IMR-90 (cell line): ENCODE results near the gene VAV3. TPM values are rescaled to one million over a fixed set of nuclear protein-coding genes. Genes with fewer than 3 reads are reported as not detected.

Experiments used
- ATAC-seq: fragments of 200-7000 bp; cut with Tn5 transposase; 2 replicates; pipeline ENCODE4 v1.9.1; 2020; ENCODE audit warnings: low read depth, mild to moderate bottlenecking, moderate library complexity
- BruUV-seq: library from RNA; stranded (reverse); fragments of 400-500 nt; replicated peaks from 2 replicates; lab custom pipeline; 2021; lab: Mats Ljungman, UMichigan
- CTCF ChIA-PET: fragments of 300-600 bp; formaldehyde crosslinking; extraction: SDS; loops from one replicate; lab custom pipeline; 2021; ENCODE audit warnings: antibody characterized with exemption; lab: Yijun Ruan, JAX
- POLR2A ChIA-PET: fragments of 300-600 bp; sonication (Branson Sonifier 250); formaldehyde crosslinking; loops from one replicate; lab custom pipeline; 2022; ENCODE audit warnings: antibody characterized with exemption; ENCODE audit not compliant: unreplicated experiment; lab: Charles Lee
- DNase-seq: peaks from one replicate; pipeline ENCODE4 v3.0.0; 2013
- H2AFZ ChIP-seq: replicated peaks from 2 replicates; pipeline ENCODE3; 2013; ENCODE audit warnings: low read length, mild to moderate bottlenecking; ENCODE audit not compliant: poor library complexity
- H2AK5ac ChIP-seq: 2 replicates; pipeline ENCODE4 v1.6.1; 2013; ENCODE audit warnings: low read depth, low read length, inconsistent platforms
- H2AK9ac ChIP-seq: replicated peaks from 2 replicates; pipeline ENCODE3; 2013; ENCODE audit warnings: mild to moderate bottlenecking, low read depth, low read length, moderate library complexity; ENCODE audit not compliant: poor library complexity
- H2BK120ac ChIP-seq: 2 replicates; pipeline ENCODE4 v1.6.1; 2013; ENCODE audit warnings: low read depth, low read length, inconsistent platforms
- H2BK15ac ChIP-seq: 3 replicates; pipeline ENCODE4 v1.6.1; 2013; ENCODE audit warnings: low read depth, low read length, inconsistent platforms
- H2BK20ac ChIP-seq: 2 replicates; pipeline ENCODE4 v1.6.1; 2013; ENCODE audit warnings: low read depth, mild to moderate bottlenecking, inconsistent platforms, low read length, moderate library complexity
- H2BK5ac ChIP-seq: 2 replicates; pipeline ENCODE4 v1.6.1; 2013; ENCODE audit warnings: mild to moderate bottlenecking, low read depth, low read length, inconsistent platforms; ENCODE audit not compliant: poor library complexity, severe bottlenecking
- H3K14ac ChIP-seq: replicated peaks from 2 replicates; pipeline ENCODE4 v1.6.1; 2013; ENCODE audit warnings: low read depth, low read length, inconsistent platforms
- H3K18ac ChIP-seq: 2 replicates; pipeline ENCODE4 v1.6.1; 2013; ENCODE audit warnings: low read depth, low read length, control low read depth
- H3K23ac ChIP-seq: 2 replicates; pipeline ENCODE4 v1.6.1; 2013; ENCODE audit warnings: low read depth, low read length, inconsistent platforms
- H3K27ac ChIP-seq: 2 replicates; pipeline ENCODE4 v1.5.1; 2013; ENCODE audit warnings: mild to moderate bottlenecking, control low read depth, low read length; ENCODE audit not compliant: insufficient read depth
- H3K27me3 ChIP-seq: 2 replicates; pipeline ENCODE4 v1.6.1; 2013; ENCODE audit warnings: low read length; ENCODE audit not compliant: control insufficient read depth, insufficient read depth
- H3K36me3 ChIP-seq: 2 replicates; pipeline ENCODE4 v1.6.1; 2013; ENCODE audit warnings: low read length, mixed read lengths; ENCODE audit not compliant: control insufficient read depth, insufficient read depth
- H3K4ac ChIP-seq: 2 replicates; pipeline ENCODE4 v1.6.1; 2013; ENCODE audit warnings: low read depth, low read length, inconsistent platforms
- H3K4me1 ChIP-seq: 2 replicates; pipeline ENCODE4 v1.6.1; 2013; ENCODE audit warnings: low read length, mixed read lengths; ENCODE audit not compliant: control insufficient read depth, insufficient read depth
- H3K4me2 ChIP-seq: 2 replicates; pipeline ENCODE4 v1.6.1; 2013; ENCODE audit warnings: low read depth, mild to moderate bottlenecking, control low read depth, low read length, moderate library complexity
- H3K4me3 ChIP-seq: 2 replicates; pipeline ENCODE4 v1.5.1; 2013; ENCODE audit warnings: low read depth, mild to moderate bottlenecking, control low read depth, low read length, moderate library complexity; ENCODE audit not compliant: insufficient read depth
- H3K56ac ChIP-seq: 2 replicates; pipeline ENCODE4 v1.6.1; 2013; ENCODE audit warnings: low read length, inconsistent platforms; ENCODE audit not compliant: insufficient read depth; ENCODE audit errors: extremely low read depth
- H3K79me1 ChIP-seq, 2 experiments: 2 replicates each; pipeline ENCODE4 v1.6.1; 2013; ENCODE audit warnings: low read length in 2 of 2, inconsistent platforms in 1 of 2, low read depth in 1 of 2
- H3K9ac ChIP-seq: 2 replicates; pipeline ENCODE4 v1.6.1; 2013; ENCODE audit warnings: low read depth, low read length, control low read depth
- H3K9me1 ChIP-seq: 2 replicates; pipeline ENCODE4 v1.6.1; 2013; ENCODE audit warnings: low read length, inconsistent platforms; ENCODE audit not compliant: insufficient read depth
- H3K9me3 ChIP-seq: 2 replicates; pipeline ENCODE4 v1.6.1; 2013; ENCODE audit warnings: low read length; ENCODE audit not compliant: control insufficient read depth, insufficient read depth
- H4K20me1 ChIP-seq: 2 replicates; pipeline ENCODE4 v1.6.1; 2013; ENCODE audit warnings: low read length, inconsistent platforms; ENCODE audit not compliant: insufficient read depth
- H4K5ac ChIP-seq: 2 replicates; pipeline ENCODE4 v1.6.1; 2013; ENCODE audit warnings: mild to moderate bottlenecking, low read depth, low read length, control low read depth
- H4K8ac ChIP-seq, 2 experiments: 2 replicates each; pipeline ENCODE4 v1.6.1; 2013; ENCODE audit warnings: low read depth in 2 of 2, low read length in 2 of 2, control low read depth in 1 of 2, inconsistent platforms in 1 of 2
- H4K91ac ChIP-seq: 2 replicates; pipeline ENCODE4 v1.6.1; 2013; ENCODE audit warnings: low read depth, low read length, inconsistent platforms; ENCODE audit not compliant: insufficient read depth
- BHLHE40 ChIP-seq: fragments of 150-350 bp; IDR thresholded peaks from 2 replicates; pipeline ENCODE4 v1.6.1; 2016; ENCODE audit warnings: mild to moderate bottlenecking, low read depth, low read length
- CEBPB ChIP-seq: IDR thresholded peaks from 2 replicates; pipeline ENCODE4 v1.6.1; 2012; ENCODE audit warnings: low read depth, low read length, improper control_type of control experiment
- CHD1 ChIP-seq: IDR thresholded peaks from 2 replicates; pipeline ENCODE4 v1.6.1; 2012; ENCODE audit warnings: low read depth, low read length, improper control_type of control experiment
- CTCF ChIP-seq: conservative IDR thresholded peaks from 2 replicates; pipeline ENCODE4 v1.5.1; 2012; ENCODE audit warnings: mild to moderate bottlenecking, low read depth, low read length, improper control_type of control experiment
- ELK1 ChIP-seq: fragments of 150-350 bp; IDR thresholded peaks from 2 replicates; pipeline ENCODE4 v1.6.1; 2016; ENCODE audit warnings: low read depth, mild to moderate bottlenecking, low read length, moderate library complexity, borderline replicate concordance
- FOS ChIP-seq: fragments of 150-350 bp; IDR thresholded peaks from 2 replicates; pipeline ENCODE4 v1.6.1; 2016; ENCODE audit warnings: low read depth, low read length
- MAFK ChIP-seq: IDR thresholded peaks from 2 replicates; pipeline ENCODE4 v1.6.1; 2012; ENCODE audit warnings: low read depth, low read length, improper control_type of control experiment
- MXI1 ChIP-seq: IDR thresholded peaks from 2 replicates; pipeline ENCODE4 v1.6.1; 2012; ENCODE audit warnings: low read depth, mild to moderate bottlenecking, low read length, moderate library complexity, borderline replicate concordance
- NFE2L2 ChIP-seq: fragments of 150-350 bp; IDR thresholded peaks from 2 replicates; pipeline ENCODE4 v1.6.1; 2016; ENCODE audit warnings: low read depth, mild to moderate bottlenecking, low read length
- POLR2A ChIP-seq: IDR thresholded peaks from 2 replicates; pipeline ENCODE4 v1.6.1; 2012; ENCODE audit warnings: mild to moderate bottlenecking, low read depth, low read length
- RAD21 ChIP-seq: IDR thresholded peaks from 2 replicates; pipeline ENCODE4 v1.6.1; 2012; ENCODE audit warnings: low read length, improper control_type of control experiment
- RCOR1 ChIP-seq: IDR thresholded peaks from 2 replicates; pipeline ENCODE4 v1.6.1; 2012; ENCODE audit warnings: mild to moderate bottlenecking, low read length, improper control_type of control experiment; ENCODE audit not compliant: insufficient replicate concordance
- RFX5 ChIP-seq: IDR thresholded peaks from 2 replicates; pipeline ENCODE4 v1.8.0; 2012; ENCODE audit warnings: low read depth, mild to moderate bottlenecking, low read length, moderate library complexity
- SMC3 ChIP-seq: fragments of 150-350 bp; IDR thresholded peaks from 2 replicates; pipeline ENCODE4 v1.6.1; 2016; ENCODE audit warnings: low read depth, mild to moderate bottlenecking, antibody characterized with exemption, low read length, moderate library complexity
- USF2 ChIP-seq: fragments of 150-350 bp; IDR thresholded peaks from 2 replicates; pipeline ENCODE4 v1.6.1; 2017; ENCODE audit warnings: mild to moderate bottlenecking, antibody characterized with exemption, low read length, low read depth
- dilution Hi-C: fragments of 300-500 bp; cut with HindIII; formaldehyde crosslinking; loops from one replicate; pipeline ENCODE4 v1.14.3; 2018; ENCODE audit warnings: low sequenced_read_pairs; ENCODE audit not compliant: unreplicated experiment
- in situ Hi-C: fragments of 300-500 bp; cut with MboI; formaldehyde crosslinking; loops from 3 replicates; pipeline ENCODE4 v1.14.3; 2019; ENCODE audit warnings: low sequenced_read_pairs, inconsistent platforms, mixed read lengths
- intact Hi-C: fragments of 100-400 bp; cut with micrococcal nuclease; formaldehyde crosslinking; loops from 2 replicates; pipeline ENCODE4 v1.10.0; 2022
- polyA plus RNA-seq, 3 experiments: library from polyadenylated mRNA; depleted of rRNA; stranded (reverse); fragments of >200 nt; gene quantifications; 2 replicates each; pipeline ENCODE4 v1.2.3, GENCODE V29; 2012; ENCODE audit warnings: low replicate concordance in 1 of 3
- total RNA-seq: library from RNA; depleted of rRNA; stranded (reverse); fragments of >200 nt; gene quantifications from 2 replicates; pipeline ENCODE4 v1.2.3, GENCODE V29; 2012

Gene VAV3
- total and polyA plus RNA-seq, 2 of the 4 experiments (the other 2 are of a cell fraction), result 0.12 to 0.18 TPM

GRCh38 chr1:107710005-107710404 is 255.0 kb downstream of the VAV3 start:
- CTCF ChIA-PET, result no interaction called here
- Histone ChIP-seq H2BK120ac (no peak overlapping the region), H2BK15ac (no peak overlapping the region), H3K4me1 (no peaks in the 10 kb centered on the region), H4K91ac (no peak overlapping the region), H3K56ac (no peak overlapping the region), H3K79me1 (no peaks in the 10 kb centered on the region), H3K18ac (no peak overlapping the region), H2AK5ac (no peak overlapping the region), H3K36me3 (no peaks in the 10 kb centered on the region), H4K20me1 (no peaks in the 10 kb centered on the region), H3K9me3 (no peaks in the 10 kb centered on the region), H2BK5ac (no peak overlapping the region), H4K5ac (no peak overlapping the region), H2AFZ (no peak overlapping the region), H3K9ac (no peak overlapping the region), H2BK20ac (no peak overlapping the region), H3K4me2 (no peak overlapping the region), H3K27me3 (no peaks in the 10 kb centered on the region), H3K27ac (no peak overlapping the region), H2AK9ac (no peak overlapping the region), H3K9me1 (no peaks in the 10 kb centered on the region), H3K4me3 (no peak overlapping the region), H4K8ac (no peak overlapping the region), H3K14ac (no peak overlapping the region), H3K4ac (no peak overlapping the region), H3K23ac (no peak overlapping the region)
- dilution Hi-C loops (no loop called here), intact Hi-C loops (loop anchor here (5.0 kb wide), 1 partner anchor 632 kb away; no protein-coding TSS in a partner anchor), in situ Hi-C loops (no loop called here)
- no peak for DNase-seq
- BruUV-seq, result no TSS peak
- no peak for ATAC-seq
- POLR2A ChIA-PET, result no interaction called here
- TF ChIP-seq FOS (no peak), BHLHE40 (no peak), RCOR1 (no peak), CTCF (no peak), CEBPB (no peak), RFX5 (no peak), POLR2A (no peak), ELK1 (no peak), MXI1 (no peak), NFE2L2 (no peak), USF2 (no peak), MAFK (no peak), SMC3 (no peak), RAD21 (no peak), CHD1 (no peak)
